GM21528 (cell line): Measurements from ENCODE around the gene ATXN1L.
"Not testable (repeated sequence)": the region's sequence is repeated elsewhere in the genome, so short reads cannot be mapped to it uniquely, and the experiment has no call there.

Source experiments
- ATAC-seq: cut with Tn5 transposase; IDR thresholded peaks from one replicate; pipeline ENCODE4 v1.9.1; 2021; ENCODE audit warnings: mild to moderate bottlenecking, moderate library complexity; ENCODE audit not compliant: unreplicated experiment, low FRiP score

The ATXN1L gene

DNA sequence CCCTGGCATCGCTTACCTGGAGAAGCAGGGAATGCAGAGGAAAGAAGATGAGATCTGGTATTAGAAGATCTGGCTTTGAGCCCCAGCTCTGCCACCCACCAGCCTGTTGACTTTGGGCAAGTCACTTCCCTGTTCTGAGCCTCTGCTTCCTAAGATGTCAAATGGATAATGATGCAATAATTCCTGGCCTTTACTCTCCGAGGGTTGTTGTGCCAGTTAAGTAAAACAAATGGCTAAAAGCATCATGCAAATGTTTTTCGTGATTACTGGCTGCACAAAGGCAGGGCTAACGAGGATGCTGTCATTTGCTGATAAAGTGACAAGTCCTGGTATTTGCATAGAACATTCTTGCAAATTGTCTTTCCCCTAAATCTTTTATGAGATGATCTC, 39.5 kb downstream of the ATXN1L start:
- no peak for ATAC-seq

DNA sequence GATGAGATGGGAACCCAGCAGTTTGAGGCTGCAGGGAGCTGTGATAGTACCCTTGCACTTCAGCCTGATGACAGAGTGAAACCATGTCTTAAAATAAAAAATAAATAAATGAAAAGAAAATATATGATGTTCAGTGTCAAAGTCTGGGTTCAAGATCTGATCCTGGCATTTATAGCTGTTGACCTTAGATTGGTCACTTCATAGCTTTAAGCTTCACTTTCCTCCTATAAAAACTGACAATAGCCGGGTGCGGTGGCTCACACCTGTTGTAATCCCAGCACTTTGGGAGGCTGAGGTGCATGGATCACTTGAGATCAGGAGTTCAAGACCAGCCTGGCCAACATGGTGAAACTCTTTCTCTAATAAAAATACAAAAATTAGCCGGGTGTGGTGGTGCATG, 43.4 kb downstream of the ATXN1L start:
- no peak for ATAC-seq

- ATAC-seq = no peak
These were observed 48.1 kb downstream of the ATXN1L start for GRCh38 chr16:71893888-71894228.

DNA sequence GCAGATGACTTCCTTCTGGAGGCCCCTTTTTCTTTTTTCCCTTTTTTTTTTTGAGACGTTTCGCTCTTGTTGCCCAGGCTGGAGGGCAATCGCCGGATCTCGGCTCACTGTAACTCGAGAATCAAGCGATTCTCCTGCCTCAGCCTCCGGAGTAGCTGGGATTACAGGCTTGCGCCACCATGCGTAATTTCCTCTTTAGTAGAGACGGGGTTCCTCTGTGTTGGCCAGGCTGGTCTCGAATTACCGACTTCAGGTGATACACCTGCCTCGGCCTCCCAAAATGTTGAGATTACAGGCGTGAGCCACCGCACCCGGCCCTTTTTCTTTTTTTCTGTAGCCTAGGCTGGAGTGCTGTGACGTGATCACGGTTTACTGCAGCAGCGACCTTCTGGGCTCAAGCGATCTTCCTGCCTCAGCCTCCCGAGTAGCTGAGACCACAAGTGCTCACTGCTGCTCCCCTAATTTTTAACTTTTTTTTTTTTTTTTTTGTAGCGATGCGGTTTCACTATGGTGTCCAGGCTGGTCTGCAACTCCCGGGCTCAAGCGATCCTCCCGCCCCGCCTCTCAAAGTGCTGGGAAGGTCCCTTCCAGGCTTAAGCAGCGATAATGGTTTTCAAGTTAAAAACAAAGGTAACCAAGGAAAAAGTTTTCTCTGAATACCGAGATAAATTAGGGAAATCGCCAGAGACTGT, 48.6 kb downstream of the ATXN1L start:
- peak; percentile 20 for ATAC-seq

DNA sequence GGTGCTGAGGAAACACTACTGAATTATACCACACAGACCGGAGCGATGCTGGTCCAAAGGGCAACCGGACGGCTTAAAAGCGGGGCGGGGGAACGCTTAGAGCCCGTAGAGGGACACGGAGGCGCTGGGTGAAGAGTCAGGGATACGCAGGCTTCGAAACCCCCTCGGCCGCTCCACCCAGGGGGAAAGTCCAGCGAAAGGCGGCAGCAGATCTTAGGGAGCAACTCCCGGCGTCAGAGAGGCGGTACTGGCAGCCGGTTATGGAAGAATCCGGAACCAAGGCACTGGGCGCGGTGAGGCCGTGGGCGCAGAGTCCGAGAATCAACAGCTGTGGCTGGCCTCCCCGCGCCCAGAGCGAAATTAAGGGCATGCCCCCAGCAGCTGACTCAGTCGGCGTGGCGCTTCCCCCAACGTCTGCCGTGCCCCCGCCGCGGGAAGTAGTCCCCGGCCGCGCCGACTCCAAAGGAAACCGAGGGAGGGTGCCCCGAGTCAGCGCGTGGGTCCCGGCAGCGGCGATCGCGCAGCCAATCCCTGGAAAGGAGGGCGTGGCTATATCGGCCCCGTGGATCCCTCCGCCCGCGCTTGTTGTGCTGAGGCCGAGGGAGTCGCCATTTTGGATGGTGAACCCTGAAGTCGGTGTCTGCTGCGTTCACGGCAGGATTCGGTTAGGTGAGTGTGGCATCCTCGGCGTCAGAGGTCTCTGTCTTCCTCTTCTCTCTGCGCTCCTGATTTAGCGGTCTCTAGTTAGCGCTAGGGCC, 49.3 kb downstream of the ATXN1L start, which contains the start of gene IST1:
Gene IST1, plus strand, starts transcription at position 611 of the 758 bp plus-strand sequence. CDS start 20,110 bp downstream, outside the sequence.
- peak; percentile 87 for ATAC-seq

DNA sequence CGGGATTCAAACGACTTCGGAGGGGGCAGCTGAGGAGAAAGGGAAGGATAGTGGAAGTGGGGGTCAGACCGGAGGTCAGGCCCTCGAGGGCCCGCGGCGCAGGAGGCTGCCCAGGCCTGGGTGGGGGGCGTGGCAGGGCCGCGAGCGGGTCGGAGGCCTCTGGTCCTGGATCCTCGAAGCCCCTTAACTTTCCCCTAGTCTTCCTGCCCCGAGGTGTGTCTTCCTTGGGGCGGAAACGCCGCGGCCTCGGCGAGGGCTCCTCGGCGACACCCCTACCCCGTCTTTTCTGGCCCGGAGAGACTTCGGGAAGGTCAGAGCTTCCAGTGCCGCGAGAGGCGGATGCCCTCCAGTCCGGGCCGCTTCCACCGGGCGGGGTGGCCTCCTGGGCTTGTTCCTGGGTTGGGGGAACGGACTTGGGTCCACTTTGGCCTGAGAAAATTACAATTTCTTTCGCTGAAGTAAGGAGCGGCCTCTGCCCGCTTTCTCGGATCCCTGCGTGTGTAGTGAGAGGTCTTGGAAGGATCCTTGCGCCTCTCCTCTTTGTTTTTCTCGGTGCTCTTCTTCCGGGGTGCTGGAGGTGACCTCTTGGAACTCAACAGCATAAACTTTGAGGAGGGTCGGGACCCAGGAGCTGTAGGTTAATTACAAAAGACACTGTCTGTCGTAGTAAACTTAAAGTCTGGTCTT, 50.0 kb downstream of the ATXN1L start:
- peak; percentile 31 for ATAC-seq

- ATAC-seq = no peak
These were observed 51.1 kb downstream of the ATXN1L start for GRCh38 chr16:71896764-71897368.

- ATAC-seq = no peak
These were observed 53.4 kb downstream of the ATXN1L start for GRCh38 chr16:71899171-71899570.

DNA sequence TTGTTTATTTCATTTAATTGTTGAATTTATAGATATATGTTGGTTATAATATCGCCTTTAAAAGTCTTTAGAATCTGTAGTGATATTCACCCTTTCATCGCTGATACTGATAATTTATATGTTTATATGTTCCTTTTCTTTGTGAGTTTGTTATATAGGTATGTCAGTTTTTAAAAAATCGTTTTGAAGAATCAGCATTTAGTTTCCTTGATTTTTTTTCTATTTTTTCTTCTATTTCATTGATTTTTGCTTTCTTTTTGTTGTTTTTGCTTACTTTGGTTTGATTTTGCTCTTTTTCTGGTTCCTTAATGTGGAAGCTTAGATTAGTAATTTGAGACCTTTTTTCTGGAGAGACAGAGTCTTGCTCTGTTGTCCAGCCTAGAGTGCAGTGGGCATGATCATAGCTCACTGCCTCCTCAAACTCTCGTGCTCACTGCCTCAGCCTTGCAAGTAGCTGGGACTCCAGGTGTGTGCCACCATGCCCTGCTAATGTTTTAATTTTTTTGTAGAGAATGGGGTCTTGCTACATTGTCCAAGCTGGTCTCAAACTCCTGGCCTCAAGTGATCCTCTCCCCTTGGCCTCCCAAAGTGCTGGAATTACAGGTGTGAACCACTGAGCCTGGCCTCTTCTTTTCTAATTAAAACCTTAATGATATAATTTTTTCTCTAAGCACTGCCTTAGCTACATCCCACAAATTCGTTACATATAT, 57.0 kb downstream of the ATXN1L start:
- no peak for ATAC-seq

- ATAC-seq = no peak
These were observed 57.8 kb downstream of the ATXN1L start for GRCh38 chr16:71903608-71904007.

- no peak for ATAC-seq
These were observed 58.5 kb downstream of the ATXN1L start for GRCh38 chr16:71904239-71904638.

DNA sequence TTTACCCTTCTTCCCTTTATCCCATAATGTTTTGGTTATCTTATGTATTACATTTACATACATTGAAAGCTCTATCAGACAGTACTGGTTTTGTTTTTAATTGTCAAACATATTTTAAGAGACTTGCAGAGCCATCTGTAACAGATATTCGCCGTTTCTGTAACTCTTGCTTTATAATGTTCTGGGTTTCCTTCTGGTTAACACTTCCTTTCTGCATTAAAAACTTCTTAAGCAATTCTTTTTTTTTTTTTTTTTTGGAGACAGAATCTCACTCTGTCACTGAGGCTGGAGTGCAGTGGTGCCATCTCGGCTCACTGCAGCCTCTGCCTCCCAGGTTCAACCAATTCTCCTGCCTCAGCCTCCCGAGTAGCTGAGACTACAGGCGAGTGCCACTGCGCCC, 60.0 kb downstream of the ATXN1L start:
- not testable (repeated sequence) for ATAC-seq
